Right lobe of liver (tissue), 6 donors: ENCODE results near the gene LEO1. TPM values are rescaled to one million over a fixed set of nuclear protein-coding genes. Genes with fewer than 3 reads are reported as not detected.
A peak's percentile ranks its signal among the peaks of the same experiment; 100 is the strongest.

Experiments
- ATAC-seq, 4 donors: fragments of 200-7000 bp; cut with Tn5 transposase; one replicate each; pipeline ENCODE4 v1.9.1; 2020; ENCODE audit warnings: mild to moderate bottlenecking in 4 of 4, moderate library complexity in 4 of 4
- DNase-seq, 3 donors: peaks; one replicate each; pipeline ENCODE4 v3.0.0-alpha.2; 2020
- H3K27ac ChIP-seq, 3 donors: fragments of 200-600 bp; one replicate each; pipeline ENCODE4 v1.8.0; 2022
- H3K27me3 ChIP-seq, 2 donors: fragments of 200-600 bp; one replicate each; pipeline ENCODE4 v1.8.0; 2022
- H3K36me3 ChIP-seq, 4 donors: fragments of 200-600 bp; sonication (generic) in 1 of 4; one replicate each; pipeline versions ENCODE4 v1.5.1 to v1.8.0; 2017 to 2022; ENCODE audit warnings: control low read depth in 1 of 4
- H3K4me1 ChIP-seq, 4 donors: fragments of 200-600 bp; sonication (generic) in 1 of 4; one replicate each; pipeline versions ENCODE4 v1.5.1 to v1.8.0; 2017 to 2022; ENCODE audit warnings: control low read depth in 1 of 4
- H3K4me3 ChIP-seq, 3 donors: fragments of 200-600 bp; one replicate each; pipeline ENCODE4 v1.8.0; 2022
- H3K9me3 ChIP-seq, 4 donors: fragments of 200-600 bp; sonication (generic) in 1 of 4; one replicate each; pipeline versions ENCODE4 v1.5.1 to v1.8.0; 2017 to 2022; ENCODE audit warnings: control low read depth in 1 of 4
- CTCF ChIP-seq, 4 donors: fragments of 200-600 bp in 3 of 4; fragments of 450-650 bp in 1 of 4; IDR thresholded peaks; one replicate each; pipeline versions ENCODE4 v1.5.1 to v1.8.0; 2016 to 2022; ENCODE audit warnings: antibody characterized with exemption in 4 of 4, mild to moderate bottlenecking in 2 of 4
- POLR2A ChIP-seq: fragments of 450-650 bp; IDR thresholded peaks from one replicate; pipeline ENCODE4 v1.6.1; 2017; ENCODE audit warnings: antibody characterized with exemption, mild to moderate bottlenecking
- WGBS: methylation state at CpG from one replicate; pipeline ENCODE4 v1.1.6; 2018; ENCODE audit warnings: low coverage, low lambda C conversion rate; ENCODE audit not compliant: insufficient coverage; ENCODE audit errors: missing lambda C conversion rate; 5-methylcytosine and 5-hydroxymethylcytosine counted together
- intact Hi-C, 2 donors: fragments of 100-400 bp; cut with DNase I; formaldehyde crosslinking; loops; one replicate each; pipeline versions ENCODE4 v1.11.2 to v1.14.1; 2022
- total RNA-seq, 6 experiments: library from RNA; depleted of rRNA in 2 of 6; stranded (reverse); fragments of >200 nt in 2 of 6; fragmentation: NEBNext Ultra II Directional in 3 of 6; extraction: Animal tissue kit (Norgen Biotek cat#: 25700) in 3 of 6; gene quantifications; one replicate each; pipeline versions ENCODE4 v1.1.0 to v1.2.4, GENCODE V29; 2016 to 2023
- donor health status: DM: no; HTN: yes; CAD: no.
- donor health status: DM: no; HTN: no; CAD: no.
- donor health status: DM: no; HTN: no; CAD: no.
- donor health status: DM: no; HTN: yes; CAD: no.
- donor health status: DM: no; HTN: yes; CAD: no.

LEO1 gene
- total RNA-seq, 6 experiments from 2014 or later: 8.9 to 20.6 (median 11.9) TPM

- intact Hi-C loops: no loop called here
- no peak for DNase-seq
Measured at GRCh38 chr15:51973775-51974174, 2.2 kb upstream of the LEO1 start.

GRCh38 chr15:51973220-51973619 is 1.6 kb upstream of the LEO1 start:
- 94% methylated on average over 3 of the region's 5 CpGs for WGBS
- intact Hi-C loops: no loop called here

More at GRCh38 chr15:51973775-51974174, 2.2 kb upstream of the LEO1 start:
- 100% methylated on average over 1 of the region's 4 CpGs for WGBS
- no peak for TF ChIP-seq POLR2A
- H3K27me3 ChIP-seq: no peaks in the 10 kb centered on the region
- no peaks in the 10 kb centered on the region for H3K36me3 ChIP-seq
- no peak overlapping the region for H3K27ac ChIP-seq
- H3K4me1 ChIP-seq: peaks cover 0 to 22% (median 3%) of the 10 kb centered on the region in 4 donors
- no peak overlapping the region for H3K4me3 ChIP-seq
- no peak for ATAC-seq
- H3K9me3 ChIP-seq: no peaks in the 10 kb centered on the region

GRCh38 chr15:51971032-51971374 is 575 bp downstream of the LEO1 start:
- TF ChIP-seq POLR2A (no peak), CTCF (IDR thresholded peaks at IDR 0.05) (no peak)
- ATAC-seq: peak in 1 of 4 donors; percentile 7
- intact Hi-C loops: no loop called here

More at GRCh38 chr15:51973220-51973619, 1.6 kb upstream of the LEO1 start:
- ATAC-seq (no peak), DNase-seq (no peak)
- no peaks in the 10 kb centered on the region for H3K9me3 ChIP-seq
- H3K36me3 ChIP-seq: no peaks in the 10 kb centered on the region
- no peak overlapping the region for H3K4me3 ChIP-seq
- peaks cover 0 to 22% (median 3%) of the 10 kb centered on the region in 4 donors for H3K4me1 ChIP-seq
- no peak overlapping the region for H3K27ac ChIP-seq
- H3K27me3 ChIP-seq: no peaks in the 10 kb centered on the region
- TF ChIP-seq POLR2A: no peak
- TF ChIP-seq CTCF (IDR thresholded peaks at IDR 0.05): no peak

GRCh38 chr15:51970132-51970817 is 1.3 kb downstream of the LEO1 start:
- DNase-seq (no peak), ATAC-seq (peak; percentile 24 to 51 (median 28))
- Histone ChIP-seq H3K9me3 (no peaks in the 10 kb centered on the region), H3K27ac (peak overlapping the region in 1 of 3 donors; percentile 9), H3K27me3 (no peaks in the 10 kb centered on the region), H3K4me1 (peaks cover 0 to 17% (median 3%) of the 10 kb centered on the region in 4 donors), H3K36me3 (no peaks in the 10 kb centered on the region), H3K4me3 (peak overlapping the region; percentile 2 to 91 (median 69))
- WGBS: 16% methylated on average over 4 of the region's 4 CpGs
- intact Hi-C loops: no loop called here
- TF ChIP-seq POLR2A: no peak
- no peak for TF ChIP-seq CTCF (IDR thresholded peaks at IDR 0.05)

More at GRCh38 chr15:51971032-51971374, 575 bp downstream of the LEO1 start:
- WGBS: 0% methylated on average over 7 of the region's 7 CpGs
- H3K4me1 ChIP-seq: peaks cover 0 to 22% (median 3%) of the 10 kb centered on the region in 4 donors
- no peaks in the 10 kb centered on the region for H3K9me3 ChIP-seq
- no peaks in the 10 kb centered on the region for H3K36me3 ChIP-seq
- peak overlapping the region; percentile 79 to 91 (median 87) for H3K27ac ChIP-seq
- H3K4me3 ChIP-seq: peak overlapping the region; percentile 64 to 91 (median 69)
- no peak for DNase-seq
- no peaks in the 10 kb centered on the region for H3K27me3 ChIP-seq

GRCh38 chr15:51969728-51970127 is 1.9 kb downstream of the LEO1 start:
- intact Hi-C loops: no loop called here
- DNase-seq (no peak), ATAC-seq (no peak)
- 65% methylated on average over 4 of the region's 4 CpGs for WGBS
- H3K9me3 ChIP-seq: no peaks in the 10 kb centered on the region
- no peaks in the 10 kb centered on the region for H3K36me3 ChIP-seq
- peak overlapping the region in 1 of 3 donors; percentile 9 for H3K27ac ChIP-seq
- H3K27me3 ChIP-seq: no peaks in the 10 kb centered on the region
- TF ChIP-seq CTCF (IDR thresholded peaks at IDR 0.05) (no peak), POLR2A (no peak)
- H3K4me3 ChIP-seq: peak overlapping the region in 1 of 3 donors; percentile 4
- peaks cover 0 to 17% (median 3%) of the 10 kb centered on the region in 4 donors for H3K4me1 ChIP-seq
